ENCODE results near the gene GGPS1.
"Not testable (repeated sequence)": the region's sequence is repeated elsewhere in the genome, so short reads cannot be mapped to it uniquely, and the experiment has no call there.

Gene GGPS1

DNA sequence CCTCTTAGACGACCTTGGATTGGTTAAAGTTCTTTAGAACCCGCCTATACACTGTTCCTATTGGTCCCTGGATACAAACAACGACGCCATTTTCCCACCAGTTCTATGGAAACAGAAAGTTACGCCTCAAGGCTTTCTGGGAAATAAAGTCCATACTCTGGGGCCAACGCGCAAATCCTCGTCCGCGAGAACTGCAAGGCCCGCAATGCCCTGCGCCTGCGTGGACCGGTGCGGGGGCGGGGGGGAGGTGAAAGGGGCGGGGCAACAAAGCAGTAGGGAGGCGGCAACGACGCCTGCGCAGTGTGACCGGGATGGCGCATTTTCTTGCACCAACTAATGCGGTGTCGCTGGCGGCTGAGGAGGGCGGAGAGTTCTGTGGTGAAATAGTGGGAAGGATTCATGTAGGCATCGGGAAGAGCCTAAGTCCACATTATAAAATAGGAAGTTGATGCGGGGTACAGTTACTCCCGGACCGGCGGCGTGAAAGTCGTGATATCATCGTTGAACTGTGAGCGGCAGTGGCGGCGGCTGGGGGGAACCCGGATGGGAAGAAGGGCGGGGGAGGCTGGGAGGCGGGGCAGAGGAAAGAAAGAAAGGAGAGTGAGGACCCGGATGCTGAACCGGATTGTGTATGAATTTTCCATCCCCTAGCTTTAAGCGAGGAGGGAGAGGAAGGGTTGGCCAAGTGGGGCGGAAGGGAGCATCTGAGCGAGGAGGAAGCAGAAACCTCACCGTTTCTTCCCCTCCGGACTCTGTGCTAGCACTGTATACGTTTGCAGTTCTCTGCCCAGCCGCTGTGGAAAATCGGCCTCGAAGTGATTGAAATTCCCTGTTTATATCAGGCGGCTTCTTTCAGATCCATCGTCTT lies at the start of gene GGPS1:
Gene GGPS1 (plus strand): TSS at position 300 of the 868 bp plus-strand sequence. CDS start 6,695 bp downstream, outside the sequence.
- peak; percentile 100 for DNase-seq

- no peak for DNase-seq
Measured at GRCh38 chr1:235278915-235279292, 49.5 kb upstream of the GGPS1 start.

GRCh38 chr1:235279694-235280093 lies 48.7 kb upstream of the GGPS1 start:
- no peak for DNase-seq

- DNase-seq: no peak
Measured at GRCh38 chr1:235280467-235280866, 47.9 kb upstream of the GGPS1 start.

GRCh38 chr1:235283636-235284035 lies 44.7 kb upstream of the GGPS1 start:
- not testable (repeated sequence) for DNase-seq

GRCh38 chr1:235284231-235284769 lies 44.1 kb upstream of the GGPS1 start:
- DNase-seq: no peak

DNA sequence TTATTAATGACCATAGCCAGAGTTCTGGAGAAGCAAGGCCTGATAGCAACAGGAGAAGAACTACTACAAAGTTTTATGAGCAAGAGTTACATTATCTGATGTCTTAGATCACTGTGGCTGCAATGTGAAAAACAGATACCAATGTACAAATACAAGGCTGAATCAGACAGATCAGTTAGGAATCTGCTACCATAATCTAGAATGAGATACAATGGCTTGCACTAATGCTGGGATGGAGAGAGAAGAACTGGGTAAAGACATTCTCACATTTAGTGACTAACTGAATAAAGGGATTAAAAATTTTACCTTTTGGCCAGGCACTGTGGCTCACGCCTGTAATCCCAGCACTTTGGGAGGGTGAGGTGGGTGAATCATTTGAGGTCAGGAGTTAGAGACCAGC lies 41.7 kb upstream of the GGPS1 start:
- no peak for DNase-seq

DNA sequence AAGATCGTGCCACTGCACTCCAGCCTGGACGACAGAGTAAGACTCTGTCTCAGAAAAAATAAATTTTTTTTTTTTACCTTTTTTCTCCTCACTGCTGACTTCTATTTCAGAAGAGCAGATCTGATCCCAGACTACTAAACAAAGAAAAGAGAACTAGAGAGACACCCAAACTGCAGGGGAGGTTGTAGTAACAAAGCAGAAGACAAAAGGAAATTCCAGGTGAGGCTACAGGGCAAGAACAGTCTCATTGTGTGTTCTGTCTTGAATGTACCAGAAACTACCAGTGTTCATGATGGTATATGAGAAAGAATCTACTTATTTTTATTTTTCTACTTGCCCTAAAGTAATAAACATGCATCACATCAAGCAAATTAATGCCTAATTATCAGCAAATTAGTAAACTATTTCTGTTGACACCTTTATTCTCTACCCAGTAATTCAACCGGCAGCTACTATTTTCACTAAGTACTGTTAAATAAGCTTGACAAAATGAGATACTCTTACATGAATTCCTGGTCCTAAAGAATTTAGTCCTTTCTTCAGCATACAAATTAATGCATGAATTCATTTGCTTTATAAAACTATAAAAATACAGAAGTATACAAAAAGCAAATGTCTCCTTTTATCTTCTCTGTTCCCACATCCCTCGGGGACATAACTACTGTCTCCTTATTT lies 41.0 kb upstream of the GGPS1 start:
- DNase-seq: no peak

GRCh38 chr1:235289859-235290739 lies 38.3 kb upstream of the GGPS1 start:
- DNase-seq: no peak

DNA sequence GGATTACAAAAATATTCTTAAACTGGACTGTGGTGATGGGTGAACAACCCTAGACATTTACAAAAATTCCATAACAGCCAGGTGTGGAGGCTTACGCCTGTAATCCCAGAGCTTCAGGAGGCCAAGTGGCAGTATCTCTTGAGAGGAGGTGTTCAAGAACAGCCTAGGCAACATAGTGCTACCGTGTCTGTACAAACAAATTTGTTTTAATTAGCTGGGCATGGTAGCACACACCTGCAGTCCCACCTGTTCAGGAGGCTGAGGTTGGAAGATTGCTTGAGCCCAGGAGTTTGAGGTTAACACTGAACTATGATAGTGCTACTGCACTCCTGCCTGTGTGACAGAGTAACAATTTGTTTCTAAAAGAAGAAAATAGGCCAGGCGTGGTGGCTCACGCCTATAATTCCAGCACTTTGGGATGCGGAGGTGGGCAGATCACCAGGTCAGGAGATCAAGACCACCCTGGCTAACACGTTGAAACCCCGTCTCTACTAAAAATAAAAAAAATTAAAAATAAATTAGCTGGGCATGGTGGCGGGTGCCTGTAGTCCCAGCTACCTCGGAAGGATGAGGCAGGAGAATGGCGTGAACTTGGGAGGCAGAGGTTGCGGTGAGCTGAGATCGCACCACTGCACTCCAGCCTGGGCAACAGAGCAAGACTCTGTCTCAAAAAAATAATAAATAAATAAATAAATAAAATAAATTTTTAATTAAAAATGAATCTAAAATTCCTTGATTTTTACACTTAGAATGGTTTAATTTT lies 37.4 kb upstream of the GGPS1 start:
- no peak for DNase-seq

- no peak for DNase-seq
Measured at GRCh38 chr1:235291599-235292091, 36.7 kb upstream of the GGPS1 start.

- no peak for DNase-seq
Measured at GRCh38 chr1:235292790-235293189, 35.6 kb upstream of the GGPS1 start.

DNA sequence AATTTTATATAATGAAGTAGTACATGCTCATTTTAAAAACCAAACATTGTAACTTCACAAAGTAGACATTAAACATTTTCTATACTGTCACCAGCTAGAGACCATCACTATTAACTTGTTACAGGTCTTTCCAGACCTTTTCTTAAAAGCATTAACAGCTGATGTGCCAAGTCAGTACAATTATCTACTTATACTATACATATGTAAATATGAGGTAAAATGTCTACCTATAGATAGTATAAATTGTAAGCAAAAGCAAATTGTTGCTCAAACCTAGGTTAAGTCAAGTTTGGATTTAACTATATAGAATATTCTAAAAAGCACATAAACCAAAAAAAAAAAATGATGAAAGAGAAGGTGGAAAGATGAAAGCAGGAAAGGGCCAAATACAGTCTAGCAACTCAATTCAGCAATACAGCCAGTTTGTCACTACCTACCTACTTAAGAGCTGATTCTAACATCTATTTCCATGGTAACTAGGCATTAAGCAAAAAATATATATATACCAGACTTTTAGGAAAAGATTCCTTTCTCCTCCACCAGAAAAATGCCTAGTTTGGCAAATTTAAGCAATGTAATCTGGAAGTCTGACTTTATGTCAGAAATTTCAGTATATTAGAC lies 34.9 kb upstream of the GGPS1 start:
- no peak for DNase-seq

DNA sequence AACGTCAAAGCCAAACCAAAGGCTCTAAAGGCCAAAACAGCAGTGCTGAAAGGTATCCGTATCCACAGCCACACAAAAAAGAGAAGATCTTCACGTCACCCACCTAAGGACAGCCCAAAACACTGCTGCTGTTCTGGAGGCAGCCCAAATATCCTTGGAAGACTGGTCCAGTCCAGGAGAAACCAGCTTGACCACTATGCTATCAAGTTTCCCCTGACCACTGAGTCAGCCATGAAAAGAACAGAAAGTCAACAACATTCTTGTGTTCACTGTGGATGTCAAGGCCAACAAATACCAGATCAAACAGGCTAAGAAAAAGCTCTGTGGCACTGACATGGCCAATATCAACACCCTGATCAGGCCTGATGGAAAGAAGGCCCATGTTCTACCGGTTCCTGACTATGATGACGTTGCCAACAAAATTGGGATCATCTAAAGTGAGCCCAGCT lies 32.4 kb upstream of the GGPS1 start:
- no peak for DNase-seq

- no peak for DNase-seq
Measured at GRCh38 chr1:235296729-235297128, 31.6 kb upstream of the GGPS1 start.

DNA sequence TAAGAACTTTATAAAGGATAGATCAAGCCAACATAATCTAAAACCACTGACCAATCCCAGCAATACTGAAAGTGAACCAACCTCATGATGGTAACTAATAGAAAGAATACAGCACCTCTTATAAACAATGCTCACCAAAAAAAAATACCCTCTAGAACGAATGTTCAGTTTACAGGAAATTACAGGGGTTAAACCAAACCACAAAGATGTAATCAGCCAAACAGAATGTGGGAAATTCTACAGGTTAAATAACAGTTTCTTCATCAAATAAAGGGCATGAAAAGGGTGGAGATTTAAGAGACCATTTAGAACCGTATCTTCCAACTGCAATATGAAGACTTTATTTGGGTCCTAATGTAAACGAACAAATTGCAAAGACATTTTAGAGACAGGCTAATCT lies 30.8 kb upstream of the GGPS1 start:
- no peak for DNase-seq

DNA sequence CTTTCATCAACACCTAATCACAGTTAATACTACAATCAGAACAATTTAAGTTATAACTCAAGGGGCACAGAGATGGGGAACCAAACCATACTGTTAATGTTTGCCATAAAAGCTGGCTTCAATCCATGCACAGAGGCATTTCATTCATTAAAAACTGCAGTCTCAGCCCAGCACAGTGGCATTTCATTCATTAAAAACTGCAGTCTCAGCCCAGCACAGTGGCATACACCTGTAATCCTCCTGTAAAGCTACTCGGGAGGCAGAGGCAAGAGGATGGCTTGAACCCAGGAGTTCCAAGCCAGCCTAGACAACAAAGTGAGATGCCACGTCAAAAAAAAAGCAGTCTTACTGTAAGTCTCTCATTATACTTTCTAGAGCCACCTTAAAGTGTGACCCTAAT lies 29.6 kb upstream of the GGPS1 start:
- no peak for DNase-seq

DNA sequence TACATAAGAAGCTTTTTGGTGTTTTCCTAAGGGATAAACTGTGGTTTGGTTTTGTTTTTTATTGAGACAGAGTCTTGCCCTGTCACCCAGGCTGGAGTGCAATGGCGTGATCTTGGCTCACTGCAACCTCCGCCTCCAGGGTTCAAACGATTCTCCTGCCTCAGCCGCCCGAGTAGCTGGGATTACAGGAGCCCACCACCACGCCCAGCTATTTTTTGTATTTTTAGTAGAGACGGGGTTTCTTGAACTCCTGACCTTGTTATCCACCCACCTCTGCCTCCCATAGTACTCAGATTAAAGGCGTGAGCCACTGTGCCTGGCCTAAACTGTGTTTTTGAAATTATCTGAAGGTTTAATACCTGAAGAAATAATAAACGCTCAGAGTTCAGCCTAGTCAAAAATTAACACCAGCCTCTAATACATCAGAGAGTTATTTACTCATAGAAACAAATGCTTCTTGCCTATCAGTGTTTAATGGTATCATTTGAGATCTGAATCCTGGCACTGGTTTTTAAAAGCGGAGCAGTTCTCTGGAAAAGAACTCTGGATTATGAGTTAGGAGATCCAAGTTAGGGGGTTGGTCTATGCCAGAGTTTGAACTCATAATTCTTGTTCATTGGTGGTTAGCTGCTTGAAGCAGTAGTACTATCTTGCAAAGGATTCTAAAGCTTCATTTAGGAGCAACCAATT lies 29.1 kb upstream of the GGPS1 start:
- no peak for DNase-seq

DNA sequence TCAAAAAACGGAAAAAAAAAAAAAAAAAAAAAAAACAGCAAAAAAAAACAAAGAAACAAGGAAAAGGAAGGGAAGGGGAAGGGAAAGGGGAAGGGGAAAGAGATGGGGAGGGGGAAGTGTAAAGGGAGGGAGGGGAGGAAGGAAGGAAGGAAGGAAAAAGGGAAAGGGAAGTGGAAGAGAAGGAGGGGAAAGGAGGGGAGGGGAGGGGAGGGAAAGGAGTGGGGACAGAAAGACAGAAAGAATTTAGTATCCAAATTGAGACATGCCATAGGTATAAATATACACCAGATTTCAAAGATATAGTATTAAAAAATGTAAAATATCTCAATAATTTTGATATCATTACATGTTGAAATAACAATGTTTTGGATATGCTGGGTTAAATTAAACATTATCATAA lies 26.2 kb upstream of the GGPS1 start:
- no peak for DNase-seq

DNA sequence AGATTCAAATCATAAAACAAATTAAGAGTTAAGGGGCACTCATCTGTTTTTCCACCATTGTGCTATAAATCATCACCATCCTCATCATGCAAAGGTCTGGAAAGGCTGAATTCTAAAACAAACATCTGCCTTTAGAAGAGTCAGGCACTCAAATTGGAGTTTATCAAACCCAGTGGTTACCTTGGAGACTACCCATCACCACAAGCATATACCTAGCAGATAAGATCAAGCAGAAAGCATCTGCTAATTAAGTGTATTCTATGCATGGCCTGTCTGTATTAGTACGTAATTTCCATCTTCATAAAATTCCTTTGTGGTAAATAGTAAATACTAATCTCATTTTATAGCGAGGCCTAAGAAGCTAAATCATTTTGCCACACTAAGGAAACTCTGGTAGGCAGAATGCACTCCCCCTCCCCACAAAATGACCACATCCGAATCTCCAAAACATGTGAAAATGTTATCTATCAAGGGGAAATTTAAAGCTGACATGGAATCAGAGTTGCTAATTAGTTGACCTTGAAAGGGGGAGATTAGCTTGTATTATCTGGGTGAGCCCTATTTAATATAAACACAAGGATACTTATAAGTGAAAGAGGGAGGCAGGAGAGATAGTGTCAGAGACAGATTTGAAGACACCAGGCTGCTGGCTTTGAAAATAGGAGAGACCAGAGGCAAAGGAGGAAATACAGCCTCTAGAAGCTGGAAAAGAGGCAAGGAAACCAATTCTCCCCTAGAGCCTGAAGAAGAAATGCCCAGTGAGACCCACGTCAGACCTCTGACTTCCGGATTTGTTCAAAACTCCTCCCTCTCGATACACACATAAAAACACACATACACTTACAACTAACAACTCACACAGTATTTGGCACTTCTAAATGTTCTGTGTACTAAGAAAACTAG lies 23.6 kb upstream of the GGPS1 start:
- DNase-seq: no peak

Data from NCI-H1048 (cell line).